ENCODE data around the gene DDI1.

- TF ChIP-seq, protein P1, sequence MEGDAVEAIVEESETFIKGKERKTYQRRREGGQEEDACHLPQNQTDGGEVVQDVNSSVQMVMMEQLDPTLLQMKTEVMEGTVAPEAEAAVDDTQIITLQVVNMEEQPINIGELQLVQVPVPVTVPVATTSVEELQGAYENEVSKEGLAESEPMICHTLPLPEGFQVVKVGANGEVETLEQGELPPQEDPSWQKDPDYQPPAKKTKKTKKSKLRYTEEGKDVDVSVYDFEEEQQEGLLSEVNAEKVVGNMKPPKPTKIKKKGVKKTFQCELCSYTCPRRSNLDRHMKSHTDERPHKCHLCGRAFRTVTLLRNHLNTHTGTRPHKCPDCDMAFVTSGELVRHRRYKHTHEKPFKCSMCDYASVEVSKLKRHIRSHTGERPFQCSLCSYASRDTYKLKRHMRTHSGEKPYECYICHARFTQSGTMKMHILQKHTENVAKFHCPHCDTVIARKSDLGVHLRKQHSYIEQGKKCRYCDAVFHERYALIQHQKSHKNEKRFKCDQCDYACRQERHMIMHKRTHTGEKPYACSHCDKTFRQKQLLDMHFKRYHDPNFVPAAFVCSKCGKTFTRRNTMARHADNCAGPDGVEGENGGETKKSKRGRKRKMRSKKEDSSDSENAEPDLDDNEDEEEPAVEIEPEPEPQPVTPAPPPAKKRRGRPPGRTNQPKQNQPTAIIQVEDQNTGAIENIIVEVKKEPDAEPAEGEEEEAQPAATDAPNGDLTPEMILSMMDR (conservative IDR thresholded peaks at IDR 0.05; ENCODE audit: low read depth, low read length): no peak
- no peak for TF ChIP-seq EZH2phosphoT487 (IDR thresholded peaks at IDR 0.05; ENCODE audit: borderline replicate concordance, low read length)
- TF ChIP-seq EZH2 (IDR thresholded peaks at IDR 0.05; ENCODE audit: low read length, unreplicated experiment): no peak
Observed at GRCh38 chr11:104043678-104044239, 7.3 kb downstream of the DDI1 start.

Data from PC-3 (cell line).